NCI-H2196 treated with DMSO at 0.1 percent for 48 hours (cell line): ENCODE data around the gene VMAC.
"Not testable (repeated sequence)": the region's sequence is repeated elsewhere in the genome, so short reads cannot be mapped to it uniquely, and the experiment has no call there.

ENCODE experiments used
- DNase-seq: peaks from one replicate; lab custom pipeline; 2025; ENCODE audit not compliant: unreplicated experiment; lab: John Stamatoyannopoulos, UW

Gene VMAC

GRCh38 chr19:5904352-5905113, at the start of gene VMAC:
Gene VMAC, plus strand, starts transcription at chr19:5904872. Its CDS starts 19 bp downstream, at chr19:5904891.
- DNase-seq = peak; percentile 100

- DNase-seq = not testable (repeated sequence)
Measured at GRCh38 chr19:5855151-5855550, 49.5 kb upstream of the VMAC start.

- no peak for DNase-seq
Measured at GRCh38 chr19:5857203-5858081, 47.2 kb upstream of the VMAC start.

GRCh38 chr19:5863030-5863665, 41.5 kb upstream of the VMAC start:
- no peak for DNase-seq

- no peak for DNase-seq
Measured at GRCh38 chr19:5864013-5864720, 40.5 kb upstream of the VMAC start.

GRCh38 chr19:5864725-5865486, 39.8 kb upstream of the VMAC start:
- DNase-seq = no peak

GRCh38 chr19:5865772-5866171, 38.9 kb upstream of the VMAC start:
- no peak for DNase-seq

- DNase-seq = no peak
Measured at GRCh38 chr19:5867201-5868136, 37.2 kb upstream of the VMAC start.

- no peak for DNase-seq
Measured at GRCh38 chr19:5870986-5871394, 33.7 kb upstream of the VMAC start.

- DNase-seq = no peak
Measured at GRCh38 chr19:5873617-5874199, 31.0 kb upstream of the VMAC start.

GRCh38 chr19:5874496-5874895, 30.2 kb upstream of the VMAC start:
- DNase-seq = not testable (repeated sequence)

GRCh38 chr19:5877427-5877826, 27.2 kb upstream of the VMAC start:
- no peak for DNase-seq

- DNase-seq = no peak
Measured at GRCh38 chr19:5877882-5878281, 26.8 kb upstream of the VMAC start.

GRCh38 chr19:5880196-5880595, 24.5 kb upstream of the VMAC start:
- no peak for DNase-seq

- DNase-seq = peak; percentile 38
Measured at GRCh38 chr19:5880604-5881078, 24.0 kb upstream of the VMAC start.

- DNase-seq = peak; percentile 56
Measured at GRCh38 chr19:5881543-5882299, 23.0 kb upstream of the VMAC start.

GRCh38 chr19:5882421-5882968, 22.2 kb upstream of the VMAC start:
- DNase-seq = no peak
